ENCODE results near the gene NDUFAF8.

NDUFAF8 gene

GRCh38 chr17:81252987-81253329 lies 13.8 kb downstream of the NDUFAF8 start:
- H3K9ac ChIP-seq (ENCODE audit: low read length): no peak overlapping the region
- H3K4me1 ChIP-seq (ENCODE audit: insufficient read depth, low read length): peaks cover 12% of the 10 kb centered on the region
- peaks cover 25% of the 10 kb centered on the region for H3K36me3 ChIP-seq (ENCODE audit: insufficient read depth, low read length)
- H3K9me3 ChIP-seq (ENCODE audit: low read length): no peaks in the 10 kb centered on the region
- no peaks in the 10 kb centered on the region for H3K27me3 ChIP-seq (ENCODE audit: control insufficient read depth in 1 of 2, insufficient read depth in 2 of 2, low read length in 2 of 2)
- no peak overlapping the region for H3K27ac ChIP-seq (ENCODE audit: low read depth, low read length)
- H3K4me3 ChIP-seq (ENCODE audit: low read depth in 1 of 2, low read length in 2 of 2): no peak overlapping the region

DNA sequence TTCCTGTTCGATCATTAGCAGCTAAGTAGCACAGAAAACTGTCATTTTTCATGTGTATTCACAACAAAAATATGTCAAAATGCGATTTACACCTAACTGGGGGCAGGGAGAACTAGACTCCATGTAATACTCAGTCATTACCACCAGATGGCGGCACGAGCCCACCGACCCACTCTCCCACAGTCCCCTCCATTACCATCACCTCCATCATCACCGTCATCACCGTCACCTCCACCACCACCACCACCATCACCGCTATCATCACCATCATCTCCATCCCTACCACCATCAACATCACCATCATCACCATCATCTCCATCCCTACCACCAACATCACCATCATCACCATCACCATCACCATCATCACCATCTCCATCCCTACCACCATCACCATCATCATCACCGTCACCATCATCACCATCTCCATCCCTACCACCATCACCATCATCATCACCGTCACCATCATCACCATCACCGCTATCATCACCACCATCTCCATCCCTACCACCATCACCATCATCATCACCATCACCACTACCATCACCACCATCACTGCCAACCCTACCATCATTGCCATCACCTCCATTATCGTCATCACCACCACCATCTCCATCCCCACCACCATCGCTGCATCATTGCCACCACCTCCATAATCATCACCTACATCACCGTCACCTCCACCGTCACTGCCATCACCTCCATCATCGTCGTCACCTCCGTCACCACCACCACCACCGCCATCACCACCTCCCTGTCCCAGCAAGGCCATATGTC lies 14.4 kb downstream of the NDUFAF8 start:
- Histone ChIP-seq H3K27ac (ENCODE audit: low read depth, low read length) (no peak overlapping the region), H3K36me3 (ENCODE audit: insufficient read depth, low read length) (peaks cover 27% of the 10 kb centered on the region), H3K4me1 (ENCODE audit: insufficient read depth, low read length) (peaks cover 12% of the 10 kb centered on the region)

GRCh38 chr17:81254955-81255717 lies 16.0 kb downstream of the NDUFAF8 start:
- H3K36me3 ChIP-seq (ENCODE audit: insufficient read depth, low read length): peaks cover 28% of the 10 kb centered on the region
- H3K9ac ChIP-seq (ENCODE audit: low read length): no peak overlapping the region
- peak overlapping the region; percentile 16 for H3K27ac ChIP-seq (ENCODE audit: low read depth, low read length)
- no peaks in the 10 kb centered on the region for H3K9me3 ChIP-seq (ENCODE audit: low read length)
- H3K4me1 ChIP-seq (ENCODE audit: insufficient read depth, low read length): peaks cover 12% of the 10 kb centered on the region
- H3K4me3 ChIP-seq (ENCODE audit: low read depth in 1 of 2, low read length in 2 of 2): peak overlapping the region in 1 of 2 donors; percentile 7
- no peaks in the 10 kb centered on the region for H3K27me3 ChIP-seq (ENCODE audit: control insufficient read depth in 1 of 2, insufficient read depth in 2 of 2, low read length in 2 of 2)

More for the DNA sequence above, 14.4 kb downstream of the NDUFAF8 start:
- no peak overlapping the region for H3K4me3 ChIP-seq (ENCODE audit: low read depth in 1 of 2, low read length in 2 of 2)
- no peaks in the 10 kb centered on the region for H3K9me3 ChIP-seq (ENCODE audit: low read length)
- H3K9ac ChIP-seq (ENCODE audit: low read length): no peak overlapping the region
- no peaks in the 10 kb centered on the region for H3K27me3 ChIP-seq (ENCODE audit: control insufficient read depth in 1 of 2, insufficient read depth in 2 of 2, low read length in 2 of 2)

- peaks cover 24% of the 10 kb centered on the region for H3K36me3 ChIP-seq (ENCODE audit: insufficient read depth, low read length)
- H3K27me3 ChIP-seq (ENCODE audit: control insufficient read depth in 1 of 2, insufficient read depth in 2 of 2, low read length in 2 of 2): no peaks in the 10 kb centered on the region
- no peak overlapping the region for H3K27ac ChIP-seq (ENCODE audit: low read depth, low read length)
- no peak overlapping the region for H3K4me3 ChIP-seq (ENCODE audit: low read depth in 1 of 2, low read length in 2 of 2)
- H3K9me3 ChIP-seq (ENCODE audit: low read length): no peaks in the 10 kb centered on the region
- H3K9ac ChIP-seq (ENCODE audit: low read length): no peak overlapping the region
- H3K4me1 ChIP-seq (ENCODE audit: insufficient read depth, low read length): peaks cover 12% of the 10 kb centered on the region
Observed at GRCh38 chr17:81256616-81257015, 17.5 kb downstream of the NDUFAF8 start.

DNA sequence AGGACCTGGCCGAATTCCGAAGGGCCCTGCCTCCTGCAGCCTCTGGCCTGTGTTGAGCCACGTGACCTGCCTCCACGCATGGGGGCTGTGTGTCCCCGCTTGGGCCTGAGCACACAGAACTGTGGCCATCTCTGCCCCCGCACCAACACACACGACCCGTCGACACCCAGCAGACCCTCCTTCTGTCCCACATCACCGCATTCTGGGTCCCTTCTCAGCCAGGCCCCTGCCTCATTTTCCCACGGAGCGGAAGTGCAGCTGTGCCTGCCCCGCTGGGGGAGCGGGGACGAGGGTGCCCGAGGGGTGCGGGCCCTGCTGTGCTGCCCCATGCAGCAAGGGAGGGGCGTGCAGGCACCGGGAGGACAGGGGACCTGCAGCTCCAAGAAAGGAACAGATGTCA lies 18.4 kb downstream of the NDUFAF8 start:
- peaks cover 12% of the 10 kb centered on the region for H3K4me1 ChIP-seq (ENCODE audit: insufficient read depth, low read length)
- H3K27me3 ChIP-seq (ENCODE audit: control insufficient read depth in 1 of 2, insufficient read depth in 2 of 2, low read length in 2 of 2): no peaks in the 10 kb centered on the region
- peaks cover 21% of the 10 kb centered on the region for H3K36me3 ChIP-seq (ENCODE audit: insufficient read depth, low read length)
- H3K9me3 ChIP-seq (ENCODE audit: low read length): no peaks in the 10 kb centered on the region
- no peak overlapping the region for H3K27ac ChIP-seq (ENCODE audit: low read depth, low read length)
- no peak overlapping the region for H3K4me3 ChIP-seq (ENCODE audit: low read depth in 1 of 2, low read length in 2 of 2)
- H3K9ac ChIP-seq (ENCODE audit: low read length): no peak overlapping the region

DNA sequence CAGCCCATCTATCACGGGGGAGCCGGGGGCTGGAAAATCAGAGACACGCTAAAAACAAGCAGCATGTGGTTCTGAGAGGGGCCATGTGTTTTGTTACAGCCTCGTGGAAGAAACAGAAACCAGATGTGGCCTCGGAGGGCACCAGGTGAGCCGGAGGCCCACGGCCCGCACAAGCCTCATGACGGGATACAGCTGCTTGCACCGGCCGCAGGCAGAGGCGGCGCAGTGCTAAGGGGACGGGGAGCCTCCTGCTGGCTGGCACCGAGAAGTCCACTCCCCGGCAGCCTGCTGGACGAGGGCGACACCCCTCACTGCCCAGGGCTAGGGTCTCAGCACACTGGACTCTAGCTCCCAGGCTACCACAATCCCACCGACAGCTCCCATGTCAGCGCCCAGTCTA lies 19.2 kb downstream of the NDUFAF8 start:
- no peaks in the 10 kb centered on the region for H3K27me3 ChIP-seq (ENCODE audit: control insufficient read depth in 1 of 2, insufficient read depth in 2 of 2, low read length in 2 of 2)
- H3K27ac ChIP-seq (ENCODE audit: low read depth, low read length): no peak overlapping the region
- peaks cover 12% of the 10 kb centered on the region for H3K4me1 ChIP-seq (ENCODE audit: insufficient read depth, low read length)
- no peak overlapping the region for H3K9ac ChIP-seq (ENCODE audit: low read length)
- peaks cover 18% of the 10 kb centered on the region for H3K36me3 ChIP-seq (ENCODE audit: insufficient read depth, low read length)
- no peaks in the 10 kb centered on the region for H3K9me3 ChIP-seq (ENCODE audit: low read length)
- no peak overlapping the region for H3K4me3 ChIP-seq (ENCODE audit: low read depth in 1 of 2, low read length in 2 of 2)

DNA sequence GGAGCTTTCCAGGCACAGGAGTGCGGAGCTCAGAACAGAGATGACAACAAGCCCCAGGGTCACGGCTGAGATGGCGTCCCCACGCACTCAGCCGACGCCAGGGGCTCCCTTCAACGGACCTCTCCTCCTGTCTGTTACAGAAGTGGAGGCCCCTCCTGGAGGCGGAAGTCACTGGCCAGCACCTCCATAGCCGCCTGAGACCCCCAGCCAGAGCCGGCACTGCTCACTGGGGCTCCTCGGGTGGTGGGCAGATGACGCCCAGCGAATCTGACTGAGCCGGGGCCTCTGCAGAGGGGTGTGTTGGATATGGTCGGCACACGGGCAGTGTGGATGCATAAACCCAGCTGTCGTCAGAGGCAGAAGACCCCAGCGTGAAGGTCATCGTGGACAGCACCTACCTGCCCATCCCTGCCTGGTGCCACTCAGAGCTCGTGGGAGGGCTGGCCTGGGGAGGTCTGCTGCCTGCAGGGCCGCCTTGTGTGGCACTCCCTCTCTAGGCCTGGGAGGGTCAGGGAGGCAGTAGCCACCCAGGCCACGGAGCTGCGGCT lies 20.0 kb downstream of the NDUFAF8 start:
- Histone ChIP-seq H3K36me3 (ENCODE audit: insufficient read depth, low read length) (peaks cover 26% of the 10 kb centered on the region), H3K9ac (ENCODE audit: low read length) (no peak overlapping the region), H3K27ac (ENCODE audit: low read depth, low read length) (no peak overlapping the region), H3K9me3 (ENCODE audit: low read length) (no peaks in the 10 kb centered on the region), H3K27me3 (ENCODE audit: control insufficient read depth in 1 of 2, insufficient read depth in 2 of 2, low read length in 2 of 2) (no peaks in the 10 kb centered on the region), H3K4me1 (ENCODE audit: insufficient read depth, low read length) (peaks cover 12% of the 10 kb centered on the region), H3K4me3 (ENCODE audit: low read depth in 1 of 2, low read length in 2 of 2) (no peak overlapping the region)

- no peaks in the 10 kb centered on the region for H3K9me3 ChIP-seq (ENCODE audit: low read length)
- H3K4me1 ChIP-seq (ENCODE audit: insufficient read depth, low read length): peaks cover 5% of the 10 kb centered on the region
- no peak overlapping the region for H3K27ac ChIP-seq (ENCODE audit: low read depth, low read length)
- H3K4me3 ChIP-seq (ENCODE audit: low read depth in 1 of 2, low read length in 2 of 2): no peak overlapping the region
- H3K36me3 ChIP-seq (ENCODE audit: insufficient read depth, low read length): peaks cover 29% of the 10 kb centered on the region
- no peak overlapping the region for H3K9ac ChIP-seq (ENCODE audit: low read length)
- no peaks in the 10 kb centered on the region for H3K27me3 ChIP-seq (ENCODE audit: control insufficient read depth in 1 of 2, insufficient read depth in 2 of 2, low read length in 2 of 2)
Observed at GRCh38 chr17:81260171-81260570, 21.1 kb downstream of the NDUFAF8 start.

DNA sequence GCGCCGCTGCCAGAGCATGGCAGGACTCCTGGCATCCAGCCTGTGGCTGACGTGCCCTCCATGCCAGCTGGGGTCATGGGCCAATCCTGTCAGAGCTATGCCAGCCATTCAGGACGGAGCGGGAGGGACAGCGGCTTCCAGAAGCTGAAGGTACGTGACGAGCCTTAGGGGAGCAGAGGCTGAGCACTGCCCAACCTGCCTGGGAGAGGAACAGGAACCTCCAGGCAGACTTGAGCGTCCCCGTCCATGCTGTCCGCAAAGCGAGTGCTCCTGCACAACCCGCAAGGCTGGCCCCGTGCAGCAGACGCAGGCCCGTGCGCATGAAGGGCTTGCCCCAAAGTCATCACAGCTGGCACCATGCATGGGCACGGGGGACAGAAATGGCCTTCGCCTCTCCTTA lies 21.5 kb downstream of the NDUFAF8 start:
- H3K9me3 ChIP-seq (ENCODE audit: low read length): no peaks in the 10 kb centered on the region
- H3K36me3 ChIP-seq (ENCODE audit: insufficient read depth, low read length): peaks cover 29% of the 10 kb centered on the region
- no peak overlapping the region for H3K27ac ChIP-seq (ENCODE audit: low read depth, low read length)
- H3K4me3 ChIP-seq (ENCODE audit: low read depth in 1 of 2, low read length in 2 of 2): no peak overlapping the region
- no peaks in the 10 kb centered on the region for H3K27me3 ChIP-seq (ENCODE audit: control insufficient read depth in 1 of 2, insufficient read depth in 2 of 2, low read length in 2 of 2)
- peaks cover under 1% of the 10 kb centered on the region for H3K4me1 ChIP-seq (ENCODE audit: insufficient read depth, low read length)
- H3K9ac ChIP-seq (ENCODE audit: low read length): no peak overlapping the region

DNA sequence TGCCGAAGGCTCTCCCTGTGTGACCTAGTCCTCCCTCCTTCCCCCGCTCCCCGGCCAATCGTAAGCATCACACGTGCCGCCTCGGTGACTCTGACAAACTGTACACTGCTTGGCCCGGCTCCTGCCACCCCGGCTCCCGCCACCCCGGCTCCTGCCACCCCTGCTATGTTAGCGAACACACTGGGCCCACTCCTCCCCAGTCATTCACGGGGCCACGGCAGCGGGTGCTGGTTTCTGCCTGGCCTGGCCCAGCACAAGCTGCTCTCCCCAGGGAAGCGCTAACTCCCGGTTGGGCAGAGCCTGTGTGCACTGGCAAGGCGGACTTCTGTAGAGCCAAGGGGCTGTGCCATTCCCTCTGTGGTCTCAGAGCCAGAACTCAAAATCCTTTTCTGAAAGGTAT lies 22.0 kb downstream of the NDUFAF8 start:
- Histone ChIP-seq H3K27ac (ENCODE audit: low read depth, low read length) (no peak overlapping the region), H3K4me3 (ENCODE audit: low read depth in 1 of 2, low read length in 2 of 2) (no peak overlapping the region), H3K27me3 (ENCODE audit: control insufficient read depth in 1 of 2, insufficient read depth in 2 of 2, low read length in 2 of 2) (no peaks in the 10 kb centered on the region), H3K9ac (ENCODE audit: low read length) (no peak overlapping the region), H3K9me3 (ENCODE audit: low read length) (no peaks in the 10 kb centered on the region), H3K4me1 (ENCODE audit: insufficient read depth, low read length) (no peaks in the 10 kb centered on the region), H3K36me3 (ENCODE audit: insufficient read depth, low read length) (peaks cover 29% of the 10 kb centered on the region)

- no peak overlapping the region for H3K4me3 ChIP-seq (ENCODE audit: low read depth in 1 of 2, low read length in 2 of 2)
- no peaks in the 10 kb centered on the region for H3K27me3 ChIP-seq (ENCODE audit: control insufficient read depth in 1 of 2, insufficient read depth in 2 of 2, low read length in 2 of 2)
- H3K27ac ChIP-seq (ENCODE audit: low read depth, low read length): no peak overlapping the region
- H3K36me3 ChIP-seq (ENCODE audit: insufficient read depth, low read length): peaks cover 29% of the 10 kb centered on the region
- H3K9me3 ChIP-seq (ENCODE audit: low read length): no peaks in the 10 kb centered on the region
- H3K9ac ChIP-seq (ENCODE audit: low read length): no peak overlapping the region
- no peaks in the 10 kb centered on the region for H3K4me1 ChIP-seq (ENCODE audit: insufficient read depth, low read length)
Observed at GRCh38 chr17:81261582-81262336, 22.6 kb downstream of the NDUFAF8 start.

Measured in muscle layer of colon (tissue), 2 donors.